Fibroblast of skin of left biceps (primary cell): ENCODE measurements around the gene RNF32.
"Not testable (repeated sequence)": the region's sequence is repeated elsewhere in the genome, so short reads cannot be mapped to it uniquely, and the experiment has no call there.

Experiments
- DNase-seq, 2 experiments: peaks; one replicate each; pipeline ENCODE4 v3.0.0-alpha.2; 2013; ENCODE audit warnings: low read depth in 2 of 2

Gene RNF32

GRCh38 chr7:156642306-156643045, 1.9 kb downstream of the RNF32 start:
- no peak for DNase-seq

DNA sequence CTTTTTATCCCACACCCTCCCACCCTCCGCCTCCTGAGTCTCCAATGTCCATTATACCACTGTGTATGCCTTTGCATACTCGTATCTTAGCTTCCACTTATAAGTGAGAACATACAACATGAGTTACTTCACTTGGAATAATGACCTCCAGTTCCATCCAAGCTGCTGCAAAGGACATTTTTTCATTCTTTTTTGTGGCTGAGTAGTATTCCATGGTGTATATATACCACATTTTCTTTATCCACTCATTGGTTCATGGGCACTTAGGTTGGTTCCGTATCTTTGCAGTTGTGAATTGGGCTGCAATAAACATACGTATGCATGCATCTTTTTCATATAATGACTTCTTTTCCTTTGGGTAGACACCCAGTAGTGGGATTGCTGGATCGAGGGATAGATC, 6.8 kb downstream of the RNF32 start:
- DNase-seq = not testable (repeated sequence)

DNA sequence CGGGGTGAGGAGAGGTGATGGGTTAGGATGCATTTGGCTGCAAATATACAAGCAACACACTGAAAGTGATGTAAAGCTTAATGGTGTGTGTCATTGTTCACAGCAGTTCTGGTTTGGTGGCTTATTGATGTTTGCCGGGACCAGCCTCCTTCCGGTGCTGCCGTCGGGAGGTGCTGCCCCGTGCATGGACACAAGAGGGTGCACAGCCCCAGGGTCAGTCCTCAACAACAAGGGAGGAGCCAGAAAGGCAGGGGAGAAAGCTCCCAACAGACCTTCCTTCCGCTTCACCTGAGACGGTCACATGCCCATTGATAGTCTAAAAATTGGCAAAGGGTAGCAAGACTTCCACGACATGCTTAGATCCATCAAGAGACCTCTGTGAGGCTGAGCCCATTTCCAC, 9.5 kb downstream of the RNF32 start:
- DNase-seq = no peak

- DNase-seq = no peak
Observed at GRCh38 chr7:156651474-156651873, 10.9 kb downstream of the RNF32 start.

DNA sequence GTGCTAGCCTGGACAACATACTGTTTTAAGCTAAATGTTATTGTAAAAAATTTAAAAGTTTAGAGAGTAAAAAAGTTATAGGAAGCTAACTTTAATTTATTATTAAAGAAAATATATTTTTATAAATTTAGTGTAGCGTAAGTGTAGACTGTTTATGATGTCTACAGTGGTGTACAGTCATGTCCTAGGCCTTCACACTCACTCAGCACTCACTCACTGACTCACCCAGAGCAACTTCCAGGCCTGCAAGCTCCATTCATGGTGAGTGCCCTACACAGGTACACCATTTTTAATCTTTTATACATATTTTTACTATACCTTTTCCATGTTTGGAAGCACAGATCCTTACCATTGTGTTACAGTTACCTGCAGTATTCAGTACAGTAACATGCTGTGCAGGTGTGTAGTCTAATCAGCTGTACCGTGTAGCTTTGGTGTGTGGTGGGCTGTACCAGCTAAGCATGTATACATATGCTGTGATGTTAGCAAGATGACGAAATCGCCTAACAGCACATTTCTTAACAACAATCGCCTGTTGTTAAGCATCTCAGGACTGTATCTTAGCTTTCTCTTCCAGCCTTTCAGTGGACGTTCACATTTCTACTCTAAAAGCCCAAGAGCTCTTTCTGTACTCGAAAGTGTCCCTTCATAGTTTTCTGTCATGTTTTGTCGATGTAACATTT, 12.5 kb downstream of the RNF32 start:
- no peak for DNase-seq

DNA sequence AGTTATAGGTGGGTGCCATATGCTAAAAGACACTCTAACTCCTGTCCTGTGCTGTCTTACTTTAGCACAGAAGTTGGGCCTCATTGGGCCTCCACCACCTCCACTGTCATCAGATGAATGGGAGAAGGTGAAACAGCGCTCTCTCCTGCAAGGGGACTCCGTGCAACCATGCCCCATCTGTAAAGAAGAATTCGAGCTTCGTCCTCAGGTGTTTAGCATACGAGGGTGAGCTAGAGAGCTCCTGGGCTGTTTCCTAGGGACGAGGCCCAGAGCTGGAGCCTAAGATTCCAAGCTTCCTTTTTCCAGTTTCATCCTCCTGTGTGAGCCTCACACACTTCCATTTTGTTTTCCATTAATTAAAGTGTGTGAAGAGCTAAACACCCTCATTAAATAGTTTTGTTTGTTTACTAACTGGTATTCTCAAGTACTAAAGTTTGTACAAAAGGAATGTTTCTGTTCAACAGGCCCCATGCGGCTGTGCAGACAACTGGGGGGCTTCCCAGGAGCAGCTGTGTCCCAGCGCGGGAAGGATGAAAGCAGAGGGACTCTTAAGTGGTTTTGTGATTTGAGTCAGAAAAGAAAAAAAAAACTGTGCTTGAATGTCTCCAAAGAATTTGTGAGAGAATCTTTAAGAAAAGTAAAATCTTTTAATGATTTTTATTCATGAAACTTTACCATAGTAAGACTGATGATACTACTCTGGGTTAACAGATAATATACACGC, 14.1 kb downstream of the RNF32 start:
- no peak for DNase-seq

- DNase-seq = no peak
Observed at GRCh38 chr7:156655251-156655650, 14.7 kb downstream of the RNF32 start.

- no peak for DNase-seq
Observed at GRCh38 chr7:156655983-156656382, 15.4 kb downstream of the RNF32 start.

GRCh38 chr7:156656598-156656997, 16.0 kb downstream of the RNF32 start:
- no peak for DNase-seq

GRCh38 chr7:156657681-156658080, 17.1 kb downstream of the RNF32 start:
- DNase-seq = no peak

GRCh38 chr7:156659203-156659602, 18.6 kb downstream of the RNF32 start:
- DNase-seq = no peak

GRCh38 chr7:156659961-156660360, 19.4 kb downstream of the RNF32 start:
- DNase-seq = no peak

DNA sequence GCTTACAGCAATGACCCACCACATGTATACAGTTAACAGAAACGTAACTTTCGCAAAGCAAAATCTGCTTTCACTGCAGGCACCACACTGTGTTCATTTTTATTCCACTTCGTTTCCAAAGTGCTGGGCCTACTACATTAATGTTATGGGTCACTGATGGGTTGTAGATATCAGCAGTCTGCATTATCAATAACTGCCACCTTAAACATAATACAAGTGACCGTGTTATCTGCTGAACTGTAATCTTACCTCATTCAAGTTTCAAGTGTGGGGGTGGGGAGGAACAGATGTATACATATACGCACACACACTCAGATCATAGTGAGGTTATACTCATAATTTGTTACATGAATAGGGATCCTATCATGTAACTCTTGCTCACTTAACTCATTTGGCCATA, 21.1 kb downstream of the RNF32 start:
- DNase-seq = no peak

GRCh38 chr7:156662277-156662676, 21.7 kb downstream of the RNF32 start:
- no peak for DNase-seq

DNA sequence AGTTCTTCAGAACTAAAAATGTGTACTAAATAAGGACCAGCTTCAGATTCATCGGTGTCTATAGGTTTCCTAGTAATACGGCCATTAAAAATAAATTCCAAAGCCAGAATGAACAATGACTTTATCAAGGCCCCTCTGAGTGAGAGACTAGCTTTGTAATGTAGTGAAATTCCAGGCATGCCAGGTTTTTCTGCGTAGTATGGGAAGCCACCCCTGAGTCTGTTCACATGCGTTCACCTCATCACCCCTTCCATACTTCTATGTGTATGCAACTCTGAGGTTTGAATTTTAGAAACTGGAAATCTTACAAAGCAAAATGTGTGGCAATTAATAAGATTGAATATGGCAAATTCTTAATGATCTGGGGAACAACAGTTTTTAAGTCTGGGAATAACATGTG, 24.5 kb downstream of the RNF32 start:
- no peak for DNase-seq

DNA sequence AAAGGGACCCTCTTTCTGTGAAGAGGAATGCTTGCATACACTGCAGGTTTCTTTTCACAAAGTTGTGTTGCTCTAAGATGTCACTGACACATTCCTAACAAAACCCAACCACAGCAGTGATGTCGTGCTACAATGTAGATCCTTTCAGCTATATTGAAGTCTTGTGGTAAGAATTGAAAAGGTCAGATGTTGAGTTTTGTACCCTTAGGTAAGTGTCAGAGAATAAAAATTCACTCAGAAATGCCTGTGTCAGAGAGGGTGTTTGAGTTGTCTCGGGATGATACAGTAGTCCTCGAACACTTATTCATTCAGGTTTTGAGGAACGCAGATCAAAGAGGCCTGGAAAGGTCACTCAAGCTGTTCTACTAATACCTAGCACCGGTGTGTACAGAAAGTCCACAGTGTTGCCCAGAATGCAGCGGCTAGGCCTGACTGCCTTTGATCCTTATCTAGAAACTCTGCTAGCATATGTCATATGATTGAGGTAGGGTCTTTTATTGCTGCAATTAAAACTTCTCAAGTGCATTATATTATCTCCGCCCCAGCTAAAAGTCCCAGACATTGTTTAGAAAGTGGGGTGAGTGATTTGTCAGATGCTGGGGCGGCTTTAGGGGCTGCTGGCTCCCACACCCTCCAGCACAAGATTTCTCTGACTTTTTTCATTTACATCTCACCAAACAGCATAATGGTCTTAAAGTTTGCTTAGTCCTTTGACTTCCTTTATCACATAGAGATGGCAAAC, 26.0 kb downstream of the RNF32 start:
- DNase-seq = no peak

DNA sequence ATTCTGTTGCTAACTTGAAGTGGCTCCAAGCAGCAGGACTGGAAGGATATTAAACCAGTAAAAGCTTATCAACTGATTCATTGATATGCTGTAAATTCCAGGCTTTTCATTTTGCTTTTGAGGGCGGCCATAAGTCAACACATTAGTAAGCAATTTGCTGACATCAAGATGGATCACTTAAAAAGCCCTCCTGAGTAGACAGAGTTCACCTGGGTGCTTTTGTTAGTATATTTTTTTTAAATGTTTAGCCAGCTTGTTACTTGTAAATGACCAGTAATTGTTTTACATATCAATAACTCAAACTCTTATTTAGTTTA, 26.5 kb downstream of the RNF32 start:
- DNase-seq = no peak

DNA sequence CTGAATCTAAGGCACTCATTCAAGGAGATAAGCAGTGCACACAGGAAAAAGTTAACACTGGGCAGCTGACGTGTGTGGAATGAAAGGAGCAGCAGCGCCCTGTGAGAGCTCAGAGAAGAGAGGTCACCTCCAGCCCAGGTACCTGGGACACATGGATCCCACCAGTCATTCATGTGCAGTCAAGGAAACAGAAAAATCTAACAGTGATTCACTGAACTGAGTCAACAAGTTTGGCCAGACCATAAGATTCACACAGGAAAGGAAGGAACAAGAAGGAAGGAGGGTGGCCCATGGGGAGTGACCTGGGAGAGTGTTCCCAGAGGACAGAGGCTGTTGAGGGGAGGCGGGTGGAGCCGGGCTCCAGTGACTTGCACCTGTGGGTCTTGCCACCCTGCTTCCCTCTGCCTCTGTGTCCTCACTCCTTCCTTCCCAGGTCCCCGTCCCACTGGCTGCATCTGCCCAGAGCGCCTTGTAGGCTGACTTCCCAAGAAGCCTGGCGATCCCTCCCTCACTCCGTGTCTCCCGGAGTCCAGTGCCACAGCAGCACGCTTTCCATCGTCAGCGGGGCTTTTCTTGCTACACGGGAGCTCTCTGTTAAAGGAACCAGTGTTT, 27.7 kb downstream of the RNF32 start:
- DNase-seq = no peak

DNA sequence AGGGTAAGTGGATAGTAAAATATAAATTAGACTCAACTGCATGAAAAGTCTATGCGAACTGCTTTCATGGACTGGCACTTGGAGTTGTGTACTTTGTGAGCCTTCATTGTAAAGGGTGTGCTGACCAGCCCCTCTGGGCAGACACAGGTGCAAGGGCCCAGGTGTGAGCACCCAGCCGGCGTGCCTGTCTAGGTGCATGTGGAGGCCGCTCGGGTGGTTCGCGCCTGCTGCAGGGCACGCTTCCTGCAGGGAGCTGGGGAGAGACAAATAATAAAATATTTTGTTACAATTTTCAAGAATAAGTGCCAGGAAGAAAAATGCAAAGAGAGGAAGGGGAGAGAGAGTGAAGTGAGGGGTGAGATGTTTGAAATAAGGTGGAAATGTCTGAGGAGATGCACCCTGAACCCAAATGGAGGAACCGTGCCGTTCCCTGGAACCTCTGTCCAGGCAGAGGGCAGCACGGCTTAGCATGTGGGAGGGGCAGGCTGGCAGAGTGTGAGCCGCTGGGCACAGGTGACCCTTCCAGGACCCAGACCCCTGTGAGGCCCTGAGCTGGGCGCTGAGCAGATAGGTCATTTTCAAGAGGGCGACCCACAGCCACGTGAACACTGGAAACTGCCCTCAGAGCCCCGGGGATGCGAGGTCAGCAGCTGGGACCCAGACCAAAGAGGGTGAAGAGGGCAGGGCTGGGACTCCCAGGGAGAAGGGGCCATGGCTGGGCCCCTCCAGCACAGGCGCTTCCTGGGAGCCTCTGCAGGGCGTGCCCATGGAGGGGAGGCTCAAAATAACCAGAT, 28.7 kb downstream of the RNF32 start:
- no peak for DNase-seq

GRCh38 chr7:156673454-156673853, 32.9 kb downstream of the RNF32 start:
- no peak for DNase-seq

DNA sequence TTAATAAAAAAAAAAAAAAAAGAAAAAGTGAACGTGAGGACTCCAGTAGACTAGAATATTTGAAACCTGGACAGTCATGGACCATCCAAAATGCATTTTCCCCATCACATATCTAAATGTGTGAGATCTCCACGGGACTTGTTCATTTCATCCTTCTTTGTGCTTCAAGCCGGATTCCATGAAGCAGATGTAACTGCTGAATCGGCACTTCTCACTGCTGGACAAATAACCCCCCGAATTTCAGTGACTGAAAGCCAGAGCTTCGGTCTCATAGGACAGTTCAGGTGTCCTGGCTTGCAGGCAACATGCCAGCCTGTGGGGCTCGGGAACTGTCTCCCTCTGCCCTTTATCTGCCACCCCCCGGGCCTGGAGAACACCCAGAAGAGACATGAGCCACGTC, 33.3 kb downstream of the RNF32 start:
- no peak for DNase-seq
